Neural cell (in vitro differentiated cells): Measurements from ENCODE around the gene TPI1.

Experiments used
- RAD21 ChIP-seq: fragments of 450-650 bp; conservative IDR thresholded peaks from 2 replicates; pipeline ENCODE4 v1.6.1; 2014; ENCODE audit warnings: antibody characterized with exemption, mild to moderate bottlenecking, moderate library complexity
- TF ChIP-seq, protein P1 (sequence below): fragments of 450-650 bp; IDR thresholded peaks from 2 replicates; pipeline ENCODE4 v1.5.1; 2014; ENCODE audit warnings: antibody characterized with exemption, mild to moderate bottlenecking, moderate library complexity; ENCODE audit not compliant: poor library complexity, severe bottlenecking

DNA sequence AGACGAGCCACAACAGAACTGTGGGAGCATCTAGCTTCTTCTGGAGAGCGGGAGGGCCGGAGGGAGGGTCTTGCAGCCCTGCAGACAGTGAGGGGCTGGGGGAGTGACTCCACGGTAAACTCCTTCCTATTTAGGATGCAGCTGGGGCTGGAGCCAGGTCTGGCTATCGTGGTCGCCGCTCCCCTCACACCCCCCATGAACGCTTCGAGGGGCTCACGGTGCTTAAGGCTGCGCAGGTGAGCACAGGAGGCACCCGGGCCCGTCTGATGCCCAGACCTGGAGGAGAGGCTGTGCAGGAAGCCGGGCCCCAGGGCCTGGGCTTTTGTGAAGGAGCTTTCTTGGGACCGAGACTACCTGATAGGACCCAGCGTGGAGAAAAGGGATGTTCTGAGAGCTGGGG lies 30.5 kb upstream of the TPI1 start:
- TF ChIP-seq, protein P1, sequence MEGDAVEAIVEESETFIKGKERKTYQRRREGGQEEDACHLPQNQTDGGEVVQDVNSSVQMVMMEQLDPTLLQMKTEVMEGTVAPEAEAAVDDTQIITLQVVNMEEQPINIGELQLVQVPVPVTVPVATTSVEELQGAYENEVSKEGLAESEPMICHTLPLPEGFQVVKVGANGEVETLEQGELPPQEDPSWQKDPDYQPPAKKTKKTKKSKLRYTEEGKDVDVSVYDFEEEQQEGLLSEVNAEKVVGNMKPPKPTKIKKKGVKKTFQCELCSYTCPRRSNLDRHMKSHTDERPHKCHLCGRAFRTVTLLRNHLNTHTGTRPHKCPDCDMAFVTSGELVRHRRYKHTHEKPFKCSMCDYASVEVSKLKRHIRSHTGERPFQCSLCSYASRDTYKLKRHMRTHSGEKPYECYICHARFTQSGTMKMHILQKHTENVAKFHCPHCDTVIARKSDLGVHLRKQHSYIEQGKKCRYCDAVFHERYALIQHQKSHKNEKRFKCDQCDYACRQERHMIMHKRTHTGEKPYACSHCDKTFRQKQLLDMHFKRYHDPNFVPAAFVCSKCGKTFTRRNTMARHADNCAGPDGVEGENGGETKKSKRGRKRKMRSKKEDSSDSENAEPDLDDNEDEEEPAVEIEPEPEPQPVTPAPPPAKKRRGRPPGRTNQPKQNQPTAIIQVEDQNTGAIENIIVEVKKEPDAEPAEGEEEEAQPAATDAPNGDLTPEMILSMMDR: no peak
- no peak for TF ChIP-seq RAD21
